Lung (tissue), 12 donors: Measurements from ENCODE around the gene MRNIP. TPM values are rescaled to one million over a fixed set of nuclear protein-coding genes. Genes with fewer than 3 reads are reported as not detected.

Source experiments
- ATAC-seq: fragments of 200-7000 bp; cut with Tn5 transposase; one replicate; pipeline ENCODE4 v1.9.1; 2020; ENCODE audit warnings: moderate number of reproducible peaks; ENCODE audit not compliant: insufficient read depth, low FRiP score
- DNase-seq, 3 donors: peaks; one replicate each; pipeline ENCODE4 v3.0.0-alpha.2; 2013 to 2017
- H3K27ac ChIP-seq, 2 donors: one replicate each; pipeline ENCODE4 v1.5.1; 2013; ENCODE audit warnings: mild to moderate bottlenecking in 2 of 2, moderate library complexity in 2 of 2, control low read depth in 1 of 2, inconsistent platforms in 1 of 2, low read depth in 1 of 2, low read length in 1 of 2
- H3K27me3 ChIP-seq, 3 donors: one replicate each; pipeline ENCODE4 v1.5.1; 2013; ENCODE audit warnings: low read length in 2 of 3; ENCODE audit not compliant: control insufficient read depth in 3 of 3, insufficient read depth in 3 of 3
- H3K36me3 ChIP-seq, 4 donors: one replicate each; pipeline ENCODE4 v1.5.1; 2013; ENCODE audit warnings: low read length in 4 of 4, mild to moderate bottlenecking in 1 of 4, moderate library complexity in 1 of 4; ENCODE audit not compliant: control insufficient read depth in 4 of 4, insufficient read depth in 4 of 4
- H3K4me1 ChIP-seq, 5 donors: one replicate each; pipeline ENCODE4 v1.5.1; 2013; ENCODE audit warnings: low read length in 5 of 5, mild to moderate bottlenecking in 2 of 5, moderate library complexity in 1 of 5; ENCODE audit not compliant: control insufficient read depth in 5 of 5, insufficient read depth in 5 of 5
- H3K4me3 ChIP-seq: one replicate; pipeline ENCODE4 v1.5.1; 2013; ENCODE audit warnings: mild to moderate bottlenecking, control low read depth, moderate library complexity
- H3K9ac ChIP-seq, 2 donors: one replicate each; pipeline ENCODE4 v1.5.1; 2013; ENCODE audit warnings: low read length in 2 of 2, control low read depth in 1 of 2; ENCODE audit not compliant: insufficient read depth in 1 of 2
- H3K9me3 ChIP-seq, 4 donors: one replicate each; pipeline ENCODE4 v1.5.1; 2013; ENCODE audit warnings: low read length in 3 of 4, mild to moderate bottlenecking in 1 of 4, moderate library complexity in 1 of 4; ENCODE audit not compliant: control insufficient read depth in 4 of 4, insufficient read depth in 3 of 4
- WGBS, 2 donors: extraction: QIAGEN DNeasy Blood & Tissue Kit; methylation state at CpG; one replicate each; pipeline ENCODE4 v1.1.7; 2013; 5-methylcytosine and 5-hydroxymethylcytosine counted together
- polyA plus RNA-seq, 2 donors: library from polyadenylated mRNA; stranded (reverse); fragments of 200-250 nt; gene quantifications; one replicate each; pipeline ENCODE4 v1.2.1, GENCODE V29; 2013
- total RNA-seq, 2 donors: library from RNA; depleted of rRNA in 1 of 2; stranded (reverse); fragments of >200 nt in 1 of 2; gene quantifications; one replicate each; pipeline ENCODE4 v1.2.1, GENCODE V29; 2014 to 2021
- TF ChIP-seq, protein P1 (sequence below): IDR thresholded peaks from 2 replicates; pipeline ENCODE4 v1.5.1; 2012; ENCODE audit warnings: mild to moderate bottlenecking; ENCODE audit errors: control extremely low read depth, extremely low read depth
- donor health status: control.
- donor health status: control.
- donor health status: Bipolar disorder and iron deficiency.
- donor health status: healthy.
- donor health status: DM: yes; HTN: yes; CAD: no.

MRNIP gene
- total and polyA plus RNA-seq, 4 donors: 15.4 to 51.0 (median 35.4) TPM

DNA sequence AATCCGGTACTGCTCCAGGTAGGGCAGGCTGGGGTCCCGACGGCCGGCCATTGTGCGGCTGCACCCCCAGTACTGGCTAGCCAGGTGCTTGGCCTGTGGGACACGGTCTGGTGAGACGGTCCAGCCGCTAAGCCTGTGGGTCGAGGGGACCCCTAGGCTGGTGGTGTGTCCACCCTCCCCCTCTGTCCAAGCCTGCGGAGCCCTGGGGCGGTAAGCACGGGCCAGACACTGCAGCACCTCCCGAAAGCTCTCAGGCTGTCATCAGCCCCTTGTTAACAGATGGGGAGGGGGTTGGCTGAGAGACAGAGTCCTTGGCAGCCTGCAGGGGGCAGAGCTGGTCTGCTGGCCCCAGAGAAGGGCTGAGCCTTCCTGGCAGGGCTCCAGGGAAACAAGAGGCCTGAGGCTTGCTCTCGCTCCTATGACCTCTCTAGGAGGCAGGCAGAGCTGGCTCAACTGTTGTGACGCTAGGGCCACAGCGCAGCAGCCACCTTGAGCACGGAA, 11.8 kb upstream of the MRNIP start:
- no peak for ATAC-seq
- H3K4me3 ChIP-seq: no peak overlapping the region

DNA sequence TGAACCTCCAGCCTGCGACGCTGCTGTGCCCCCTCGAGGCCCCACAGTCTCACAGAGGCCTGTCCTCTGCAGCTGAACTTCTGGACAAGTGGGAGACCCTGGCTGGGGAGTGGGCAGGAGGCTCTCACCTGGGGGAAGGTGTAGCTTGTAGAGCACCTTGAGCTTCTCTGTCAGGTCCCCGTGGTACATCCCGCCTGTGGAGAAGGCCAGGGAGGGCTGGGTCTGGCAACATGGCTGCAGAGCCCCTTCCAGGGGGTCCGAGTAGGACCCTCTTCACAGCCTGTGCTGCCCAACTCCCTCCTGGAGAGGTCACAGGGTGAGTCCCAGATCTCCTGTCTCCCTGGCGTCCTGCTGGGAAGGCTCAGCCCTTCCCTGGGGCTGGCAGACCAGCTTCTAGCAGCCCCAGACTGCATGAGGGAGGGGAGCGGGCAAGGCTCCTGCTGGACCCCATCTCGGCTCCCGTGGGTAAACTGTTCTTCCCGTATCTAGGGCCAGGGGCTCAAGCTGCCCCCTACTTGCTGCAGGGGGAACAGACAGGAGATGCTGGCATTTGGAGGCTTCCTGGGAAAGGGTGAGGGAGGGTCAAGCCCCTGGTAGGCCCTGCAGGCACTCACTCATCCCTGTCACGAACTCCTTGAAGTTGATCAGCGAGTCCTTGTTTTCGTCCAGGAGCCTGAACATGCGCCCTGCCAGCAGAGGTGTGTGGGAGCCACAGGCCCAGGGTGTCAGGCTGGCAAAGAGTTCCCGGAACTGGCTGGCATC, 11.2 kb upstream of the MRNIP start:
- peaks cover 0 to 4% (median 0%) of the 10 kb centered on the region in 5 donors for H3K4me1 ChIP-seq
- no peaks in the 10 kb centered on the region for H3K27me3 ChIP-seq
- no peak overlapping the region for H3K9ac ChIP-seq
- no peaks in the 10 kb centered on the region for H3K9me3 ChIP-seq
- peaks cover 4 to 78% (median 27%) of the 10 kb centered on the region in 4 donors for H3K36me3 ChIP-seq
- H3K27ac ChIP-seq: no peak overlapping the region
- H3K4me3 ChIP-seq: no peak overlapping the region
- DNase-seq (no peak), ATAC-seq (no peak)
- TF ChIP-seq, protein P1, sequence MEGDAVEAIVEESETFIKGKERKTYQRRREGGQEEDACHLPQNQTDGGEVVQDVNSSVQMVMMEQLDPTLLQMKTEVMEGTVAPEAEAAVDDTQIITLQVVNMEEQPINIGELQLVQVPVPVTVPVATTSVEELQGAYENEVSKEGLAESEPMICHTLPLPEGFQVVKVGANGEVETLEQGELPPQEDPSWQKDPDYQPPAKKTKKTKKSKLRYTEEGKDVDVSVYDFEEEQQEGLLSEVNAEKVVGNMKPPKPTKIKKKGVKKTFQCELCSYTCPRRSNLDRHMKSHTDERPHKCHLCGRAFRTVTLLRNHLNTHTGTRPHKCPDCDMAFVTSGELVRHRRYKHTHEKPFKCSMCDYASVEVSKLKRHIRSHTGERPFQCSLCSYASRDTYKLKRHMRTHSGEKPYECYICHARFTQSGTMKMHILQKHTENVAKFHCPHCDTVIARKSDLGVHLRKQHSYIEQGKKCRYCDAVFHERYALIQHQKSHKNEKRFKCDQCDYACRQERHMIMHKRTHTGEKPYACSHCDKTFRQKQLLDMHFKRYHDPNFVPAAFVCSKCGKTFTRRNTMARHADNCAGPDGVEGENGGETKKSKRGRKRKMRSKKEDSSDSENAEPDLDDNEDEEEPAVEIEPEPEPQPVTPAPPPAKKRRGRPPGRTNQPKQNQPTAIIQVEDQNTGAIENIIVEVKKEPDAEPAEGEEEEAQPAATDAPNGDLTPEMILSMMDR: no peak
- WGBS, 2 donors: 91 to 93% methylated on average over 15 to 16 of the region's 16 CpGs

More for the DNA sequence above, 11.8 kb upstream of the MRNIP start:
- Histone ChIP-seq H3K27ac (no peak overlapping the region), H3K36me3 (peaks cover 4 to 78% (median 22%) of the 10 kb centered on the region in 4 donors), H3K9me3 (no peaks in the 10 kb centered on the region), H3K4me1 (peaks cover 0 to 4% (median 0%) of the 10 kb centered on the region in 5 donors), H3K27me3 (no peaks in the 10 kb centered on the region), H3K9ac (no peak overlapping the region)
- TF ChIP-seq, protein P1: no peak
- WGBS, 2 donors: 85 to 86% methylated on average over 17 of the region's 17 CpGs
- DNase-seq: peak; percentile 65 to 76 (median 66)

DNA sequence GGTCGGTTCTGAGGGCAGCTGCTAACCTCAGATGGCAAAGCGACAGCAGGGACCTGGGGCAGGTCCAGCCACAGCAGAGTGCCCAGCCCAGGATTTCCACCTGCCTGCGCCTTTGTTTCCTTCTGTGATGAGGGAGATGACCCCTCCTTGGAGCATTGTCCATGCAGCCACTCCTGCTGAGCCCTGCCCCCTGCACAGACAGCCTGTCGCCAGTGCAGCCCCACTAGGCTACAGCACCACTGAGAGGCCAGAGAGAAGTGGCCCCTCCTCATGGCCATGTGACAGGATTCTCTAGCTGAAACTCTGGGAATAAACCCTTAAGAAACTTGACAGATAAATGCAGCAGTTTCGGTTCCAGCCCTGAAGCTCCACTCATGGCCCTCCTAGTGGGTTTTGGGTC, 10.5 kb upstream of the MRNIP start:
- Histone ChIP-seq H3K9ac (no peak overlapping the region), H3K4me3 (no peak overlapping the region), H3K9me3 (no peaks in the 10 kb centered on the region), H3K27me3 (no peaks in the 10 kb centered on the region), H3K4me1 (peaks cover 0 to 4% (median 0%) of the 10 kb centered on the region in 5 donors), H3K27ac (no peak overlapping the region), H3K36me3 (peaks cover 8 to 77% (median 30%) of the 10 kb centered on the region in 4 donors)
- TF ChIP-seq, protein P1: no peak
- ATAC-seq (no peak), DNase-seq (no peak)
- WGBS, 2 donors: 93% methylated on average over 5 of the region's 5 CpGs
